ENCODE data around the gene FRMD1. TPM values are rescaled to one million over a fixed set of nuclear protein-coding genes. Genes with fewer than 3 reads are reported as not detected.

FRMD1 gene
- total RNA-seq, 2 experiments from 2014 or later, result not detected

DNA sequence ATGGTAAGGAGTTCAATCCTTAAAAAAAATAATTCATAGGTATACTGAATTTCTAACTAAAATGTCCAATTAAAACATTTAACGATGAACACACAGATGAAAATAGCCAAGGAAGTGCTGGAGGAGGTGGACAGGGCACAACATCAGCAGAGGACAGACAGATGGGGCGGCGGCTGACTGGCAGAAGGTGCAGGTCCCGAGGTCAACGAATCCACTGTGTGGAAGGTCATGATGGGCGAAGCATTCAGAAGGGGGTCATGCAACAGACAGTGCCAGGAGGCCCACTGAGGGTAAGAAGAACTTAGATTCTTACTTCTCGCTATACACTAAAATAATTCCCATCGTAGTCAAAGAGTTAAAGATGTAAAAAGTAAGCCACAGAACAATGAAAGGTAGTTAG lies 34.2 kb upstream of the FRMD1 start:
- DNase-seq (no peak), ATAC-seq (ENCODE audit: poor library complexity) (no peak)
- Histone ChIP-seq H3K4me1 (ENCODE audit: insufficient read depth, low read length) (no peaks in the 10 kb centered on the region), H3K9me3 (ENCODE audit: control insufficient read depth in 1 of 2, insufficient read depth in 1 of 2, low read length in 2 of 2) (peaks cover 0 to 16% of the 10 kb centered on the region in 2 experiments), H3K27ac (ENCODE audit: low read depth in 1 of 2, low read length in 2 of 2) (no peak overlapping the region), H3K4me3 (ENCODE audit: low read length) (no peak overlapping the region), H3K27me3 (ENCODE audit: control insufficient read depth in 1 of 2, insufficient read depth in 2 of 2, low read length in 2 of 2) (no peaks in the 10 kb centered on the region), H3K36me3 (ENCODE audit: insufficient read depth, low read length) (no peaks in the 10 kb centered on the region)
- Mint-ChIP-seq H3K9me3 (no peaks in the 10 kb centered on the region), H3K27ac (no peak overlapping the region), H3K4me1 (ENCODE audit: low read depth) (no peaks in the 10 kb centered on the region), H3K36me3 (ENCODE audit: low read depth) (no peaks in the 10 kb centered on the region), H3K4me3 (no peak overlapping the region), H3K27me3 (no peaks in the 10 kb centered on the region)
- ChIA-PET POLR2A (no interaction called here), CTCF (no interaction called here)
- TF ChIP-seq, protein P1, sequence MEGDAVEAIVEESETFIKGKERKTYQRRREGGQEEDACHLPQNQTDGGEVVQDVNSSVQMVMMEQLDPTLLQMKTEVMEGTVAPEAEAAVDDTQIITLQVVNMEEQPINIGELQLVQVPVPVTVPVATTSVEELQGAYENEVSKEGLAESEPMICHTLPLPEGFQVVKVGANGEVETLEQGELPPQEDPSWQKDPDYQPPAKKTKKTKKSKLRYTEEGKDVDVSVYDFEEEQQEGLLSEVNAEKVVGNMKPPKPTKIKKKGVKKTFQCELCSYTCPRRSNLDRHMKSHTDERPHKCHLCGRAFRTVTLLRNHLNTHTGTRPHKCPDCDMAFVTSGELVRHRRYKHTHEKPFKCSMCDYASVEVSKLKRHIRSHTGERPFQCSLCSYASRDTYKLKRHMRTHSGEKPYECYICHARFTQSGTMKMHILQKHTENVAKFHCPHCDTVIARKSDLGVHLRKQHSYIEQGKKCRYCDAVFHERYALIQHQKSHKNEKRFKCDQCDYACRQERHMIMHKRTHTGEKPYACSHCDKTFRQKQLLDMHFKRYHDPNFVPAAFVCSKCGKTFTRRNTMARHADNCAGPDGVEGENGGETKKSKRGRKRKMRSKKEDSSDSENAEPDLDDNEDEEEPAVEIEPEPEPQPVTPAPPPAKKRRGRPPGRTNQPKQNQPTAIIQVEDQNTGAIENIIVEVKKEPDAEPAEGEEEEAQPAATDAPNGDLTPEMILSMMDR (IDR thresholded peaks at IDR 0.05), result no peak
- intact Hi-C loops (cut with DNase I, micrococcal nuclease), result no loop called here

DNA sequence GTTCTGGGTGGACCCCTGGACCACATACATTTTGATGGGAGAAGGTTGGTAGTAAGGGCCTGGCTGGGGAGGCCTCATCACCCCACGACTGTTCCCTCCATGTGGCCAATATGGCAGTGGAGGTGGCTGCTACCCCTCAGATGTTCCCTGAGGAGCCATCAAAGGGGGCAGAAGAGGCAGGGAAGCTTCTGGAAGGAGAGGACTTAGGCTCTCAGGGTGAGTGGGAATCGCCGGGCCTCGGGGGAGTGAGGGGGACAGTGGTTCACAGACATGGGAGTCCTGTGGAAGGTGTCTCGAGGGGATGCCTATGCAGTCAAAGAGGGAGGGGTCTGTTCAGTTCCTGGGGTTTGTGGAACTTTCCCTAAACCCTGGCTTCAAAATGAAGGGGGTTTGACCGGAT lies 32.9 kb upstream of the FRMD1 start:
- CTCF ChIA-PET, result no interaction called here

DNA sequence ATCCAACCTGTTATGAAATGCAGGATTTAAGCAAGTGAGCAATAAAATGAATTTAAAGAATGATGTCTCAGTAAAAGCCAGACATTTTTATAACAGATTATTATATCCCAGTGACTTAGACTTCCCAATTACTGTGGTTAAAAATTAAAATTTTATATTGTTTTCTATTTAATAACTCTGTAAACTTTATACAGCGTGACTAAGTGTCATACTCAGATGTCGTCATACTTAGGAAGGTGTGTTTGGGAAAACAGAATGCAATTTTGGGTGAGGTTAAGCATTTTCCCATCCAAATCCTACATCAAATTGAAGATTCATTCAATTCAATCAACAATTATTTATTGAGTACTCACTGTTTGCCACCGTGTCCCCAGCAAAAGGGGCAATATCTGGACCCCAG lies 31.4 kb upstream of the FRMD1 start:
- Mint-ChIP-seq H3K27ac (no peak overlapping the region), H3K9me3 (no peaks in the 10 kb centered on the region), H3K27me3 (peaks cover 9% of the 10 kb centered on the region), H3K4me1 (ENCODE audit: low read depth) (no peaks in the 10 kb centered on the region), H3K4me3 (no peak overlapping the region), H3K36me3 (ENCODE audit: low read depth) (no peaks in the 10 kb centered on the region)
- ATAC-seq (ENCODE audit: poor library complexity) (no peak), DNase-seq (no peak)
- no peaks in the 10 kb centered on the region for H3K9me3 ChIP-seq (ENCODE audit: control insufficient read depth in 1 of 2, insufficient read depth in 1 of 2, low read length in 2 of 2)
- CTCF ChIA-PET, result no interaction called here
- H3K27me3 ChIP-seq (ENCODE audit: control insufficient read depth in 1 of 2, insufficient read depth in 2 of 2, low read length in 2 of 2), result no peaks in the 10 kb centered on the region
- intact Hi-C loops (cut with DNase I, micrococcal nuclease), result no loop called here
- POLR2A ChIA-PET, result no interaction called here
- no peaks in the 10 kb centered on the region for H3K4me1 ChIP-seq (ENCODE audit: insufficient read depth, low read length)
- TF ChIP-seq, protein P1 (IDR thresholded peaks at IDR 0.05), result no peak
- no peak overlapping the region for H3K4me3 ChIP-seq (ENCODE audit: low read length)
- no peaks in the 10 kb centered on the region for H3K36me3 ChIP-seq (ENCODE audit: insufficient read depth, low read length)
- no peak overlapping the region for H3K27ac ChIP-seq (ENCODE audit: low read depth in 1 of 2, low read length in 2 of 2)

More for the DNA sequence above, 32.9 kb upstream of the FRMD1 start:
- H3K4me3 Mint-ChIP-seq, result no peak overlapping the region
- intact Hi-C loops (cut with DNase I, micrococcal nuclease), result no loop called here
- H3K4me1 ChIP-seq (ENCODE audit: insufficient read depth, low read length), result no peaks in the 10 kb centered on the region
- ATAC-seq (ENCODE audit: poor library complexity), result no peak
- no peak overlapping the region for H3K4me3 ChIP-seq (ENCODE audit: low read length)
- H3K36me3 Mint-ChIP-seq (ENCODE audit: low read depth), result no peaks in the 10 kb centered on the region
- H3K27ac Mint-ChIP-seq, result no peak overlapping the region
- peaks cover 0 to 10% of the 10 kb centered on the region in 2 experiments for H3K9me3 ChIP-seq (ENCODE audit: control insufficient read depth in 1 of 2, insufficient read depth in 1 of 2, low read length in 2 of 2)
- TF ChIP-seq, protein P1 (IDR thresholded peaks at IDR 0.05), result no peak
- DNase-seq, result no peak
- H3K9me3 Mint-ChIP-seq, result no peaks in the 10 kb centered on the region
- no peak overlapping the region for H3K27ac ChIP-seq (ENCODE audit: low read depth in 1 of 2, low read length in 2 of 2)
- H3K36me3 ChIP-seq (ENCODE audit: insufficient read depth, low read length), result no peaks in the 10 kb centered on the region
- H3K27me3 ChIP-seq (ENCODE audit: control insufficient read depth in 1 of 2, insufficient read depth in 2 of 2, low read length in 2 of 2), result no peaks in the 10 kb centered on the region
- no peaks in the 10 kb centered on the region for H3K4me1 Mint-ChIP-seq (ENCODE audit: low read depth)
- H3K27me3 Mint-ChIP-seq, result no peaks in the 10 kb centered on the region
- POLR2A ChIA-PET, result no interaction called here

All from CD4-positive, alpha-beta T cell (primary cell).